Suprapubic skin (tissue), 4 donors: ENCODE measurements around the gene UTY. TPM values are rescaled to one million over a fixed set of nuclear protein-coding genes. Genes with fewer than 3 reads are reported as not detected.

Experiments used
- DNase-seq, 2 donors: peaks; one replicate each; pipeline ENCODE4 v3.0.0-alpha.2; 2019; ENCODE audit warnings: low spot score in 2 of 2
- H3K27ac ChIP-seq: fragments of 200-600 bp; sonication (generic); one replicate; pipeline ENCODE4 v1.5.1; 2019
- H3K27me3 ChIP-seq: fragments of 200-600 bp; sonication (generic); one replicate; pipeline ENCODE4 v1.5.1; 2019
- H3K36me3 ChIP-seq: fragments of 200-600 bp; sonication (generic); one replicate; pipeline ENCODE4 v1.5.1; 2019
- H3K4me1 ChIP-seq: fragments of 200-600 bp; sonication (generic); one replicate; pipeline ENCODE4 v1.5.1; 2019
- H3K4me3 ChIP-seq: fragments of 200-600 bp; sonication (generic); one replicate; pipeline ENCODE4 v1.5.1; 2019; ENCODE audit warnings: mild to moderate bottlenecking
- H3K9me3 ChIP-seq: fragments of 200-600 bp; sonication (generic); one replicate; pipeline ENCODE4 v1.5.1; 2019
- CTCF ChIP-seq, 2 donors: fragments of 200-600 bp in 1 of 2; fragments of 450-650 bp in 1 of 2; sonication (generic) in 1 of 2; IDR thresholded peaks; one replicate each; pipeline ENCODE4 v1.5.1; 2016 to 2019; ENCODE audit warnings: antibody characterized with exemption in 2 of 2, mild to moderate bottlenecking in 1 of 2, moderate library complexity in 1 of 2
- EP300 ChIP-seq: sonication (generic); formaldehyde crosslinking; IDR thresholded peaks from one replicate; pipeline ENCODE4 v1.6.1; 2017; ENCODE audit warnings: antibody characterized with exemption
- POLR2A ChIP-seq, 2 donors: fragments of 450-650 bp; IDR thresholded peaks; one replicate each; pipeline ENCODE4 v1.6.1; 2017; ENCODE audit warnings: antibody characterized with exemption in 2 of 2, mild to moderate bottlenecking in 2 of 2, moderate library complexity in 2 of 2
- POLR2AphosphoS5 ChIP-seq, 3 donors: sonication (generic); formaldehyde crosslinking; IDR thresholded peaks; one replicate each; pipeline ENCODE4 v1.6.1; 2017; ENCODE audit warnings: antibody characterized with exemption in 3 of 3
- WGBS: methylation state at CpG from one replicate; pipeline ENCODE4 v1.1.5; 2018; 5-methylcytosine and 5-hydroxymethylcytosine counted together
- total RNA-seq, 4 donors: library from RNA; depleted of rRNA; stranded (reverse); fragments of >200 nt; gene quantifications; one replicate each; pipeline ENCODE4 v1.1.0, GENCODE V29; 2016

UTY gene
- total RNA-seq, 4 donors from 2014 or later, result 0.11 to 40.0 (median 17.5) TPM

- Histone ChIP-seq H3K27ac (no peak overlapping the region), H3K36me3 (peaks cover 5% of the 10 kb centered on the region), H3K9me3 (no peaks in the 10 kb centered on the region), H3K27me3 (no peaks in the 10 kb centered on the region), H3K4me1 (no peaks in the 10 kb centered on the region), H3K4me3 (no peak overlapping the region)
- TF ChIP-seq POLR2AphosphoS5 (IDR thresholded peaks at IDR 0.05) (no peak), EP300 (no peak), POLR2A (IDR thresholded peaks at IDR 0.05) (no peak), CTCF (IDR thresholded peaks at IDR 0.05) (no peak)
- no peak for DNase-seq
Observed at GRCh38 chrY:13250421-13250820, 229.4 kb downstream of the UTY start.

GRCh38 chrY:13243716-13244115, 236.1 kb downstream of the UTY start:
- Histone ChIP-seq H3K9me3 (no peaks in the 10 kb centered on the region), H3K36me3 (no peaks in the 10 kb centered on the region), H3K27ac (no peak overlapping the region), H3K27me3 (no peaks in the 10 kb centered on the region), H3K4me1 (no peaks in the 10 kb centered on the region), H3K4me3 (no peak overlapping the region)
- no CpG with 5 or more reads among the region's 5 CpGs for WGBS
- no peak for TF ChIP-seq POLR2A (IDR thresholded peaks at IDR 0.05)
- TF ChIP-seq CTCF (IDR thresholded peaks at IDR 0.05), result no peak
- no peak for DNase-seq

- Histone ChIP-seq H3K36me3 (peaks cover 24% of the 10 kb centered on the region), H3K4me1 (no peaks in the 10 kb centered on the region), H3K27me3 (no peaks in the 10 kb centered on the region), H3K4me3 (no peak overlapping the region), H3K27ac (no peak overlapping the region), H3K9me3 (no peaks in the 10 kb centered on the region)
- WGBS, result no CpG with 5 or more reads among the region's 3 CpGs
- DNase-seq, result no peak
- TF ChIP-seq POLR2AphosphoS5 (IDR thresholded peaks at IDR 0.05) (no peak), POLR2A (IDR thresholded peaks at IDR 0.05) (no peak), EP300 (no peak)
Observed at GRCh38 chrY:13233901-13234300, 245.9 kb downstream of the UTY start.

GRCh38 chrY:13233118-13233517, 246.7 kb downstream of the UTY start:
- DNase-seq, result no peak
- H3K4me3 ChIP-seq, result no peak overlapping the region
- no peak overlapping the region for H3K27ac ChIP-seq
- no peaks in the 10 kb centered on the region for H3K4me1 ChIP-seq
- no peaks in the 10 kb centered on the region for H3K9me3 ChIP-seq
- H3K27me3 ChIP-seq, result no peaks in the 10 kb centered on the region
- H3K36me3 ChIP-seq, result peaks cover 21% of the 10 kb centered on the region
- WGBS, result no CpG with 5 or more reads among the region's 1 CpG
- TF ChIP-seq CTCF (IDR thresholded peaks at IDR 0.05) (no peak), POLR2A (IDR thresholded peaks at IDR 0.05) (no peak), POLR2AphosphoS5 (IDR thresholded peaks at IDR 0.05) (no peak), EP300 (no peak)

- no peak overlapping the region for H3K4me3 ChIP-seq
- TF ChIP-seq POLR2A (IDR thresholded peaks at IDR 0.05), result no peak
- no peak for TF ChIP-seq EP300
- TF ChIP-seq CTCF (IDR thresholded peaks at IDR 0.05), result no peak
- no peak for TF ChIP-seq POLR2AphosphoS5 (IDR thresholded peaks at IDR 0.05)
- no peaks in the 10 kb centered on the region for H3K9me3 ChIP-seq
- no peak overlapping the region for H3K27ac ChIP-seq
- no CpG with 5 or more reads among the region's 2 CpGs for WGBS
- no peak for DNase-seq
- H3K36me3 ChIP-seq, result no peaks in the 10 kb centered on the region
- no peaks in the 10 kb centered on the region for H3K27me3 ChIP-seq
- no peaks in the 10 kb centered on the region for H3K4me1 ChIP-seq
Observed at GRCh38 chrY:13227354-13227953, 252.4 kb downstream of the UTY start.
